Activated B cell treated with CpG ODN at 0.5 μM for 24 hours (primary cell): Measurements from ENCODE around the gene SKI. TPM values are rescaled to one million over a fixed set of nuclear protein-coding genes. Genes with fewer than 3 reads are reported as not detected.

Experiments
- ATAC-seq: fragments of 200-7000 bp; cut with Tn5 transposase; one replicate; pipeline ENCODE4 v1.10.0; 2021; ENCODE audit warnings: low read depth, mild to moderate bottlenecking, moderate library complexity
- CTCF ChIA-PET: fragments of 350-600 bp; sonication (Branson Sonifier 250); formaldehyde crosslinking; loops from one replicate; lab custom pipeline; 2021; ENCODE audit warnings: antibody characterized with exemption; lab: Charles Lee
- POLR2A ChIA-PET: fragments of 350-600 bp; sonication (Branson Sonifier 250); formaldehyde crosslinking; loops from one replicate; lab custom pipeline; 2021; ENCODE audit warnings: antibody characterized with exemption; lab: Charles Lee
- DNase-seq: peaks from one replicate; pipeline ENCODE4 v3.0.0; 2022
- H3K27ac Mint-ChIP-seq: one replicate; pipeline ENCODE4 v1.8.0; 2020; ENCODE audit warnings: mixed read lengths
- H3K27me3 Mint-ChIP-seq: one replicate; pipeline ENCODE4 v1.8.0; 2021; ENCODE audit warnings: mixed read lengths
- H3K36me3 Mint-ChIP-seq: one replicate; pipeline ENCODE4 v1.8.0; 2021; ENCODE audit warnings: low read depth, mixed read lengths
- H3K4me1 Mint-ChIP-seq: one replicate; pipeline ENCODE4 v1.8.0; 2021; ENCODE audit warnings: mixed read lengths
- H3K4me3 Mint-ChIP-seq: one replicate; pipeline ENCODE4 v1.8.0; 2020; ENCODE audit warnings: mild to moderate bottlenecking, mixed read lengths
- H3K9me3 Mint-ChIP-seq: one replicate; pipeline ENCODE4 v1.8.0; 2020; ENCODE audit warnings: mixed read lengths
- intact Hi-C: fragments of 100-400 bp; cut with micrococcal nuclease; formaldehyde crosslinking; loops from one replicate; pipeline ENCODE4 v1.15.1; 2024
- total RNA-seq: library from RNA; stranded (reverse); gene quantifications from 2 replicates; pipeline ENCODE4 v1.2.3, GENCODE V29; 2022
- TF ChIP-seq, protein P1 (sequence below): fragments of 200-600 bp; IDR thresholded peaks from one replicate; pipeline ENCODE4 v1.8.0; 2022; ENCODE audit warnings: antibody characterized with exemption, mild to moderate bottlenecking

SKI gene
- total RNA-seq, 1 donor from 2014 or later, result 37.6 TPM

DNA sequence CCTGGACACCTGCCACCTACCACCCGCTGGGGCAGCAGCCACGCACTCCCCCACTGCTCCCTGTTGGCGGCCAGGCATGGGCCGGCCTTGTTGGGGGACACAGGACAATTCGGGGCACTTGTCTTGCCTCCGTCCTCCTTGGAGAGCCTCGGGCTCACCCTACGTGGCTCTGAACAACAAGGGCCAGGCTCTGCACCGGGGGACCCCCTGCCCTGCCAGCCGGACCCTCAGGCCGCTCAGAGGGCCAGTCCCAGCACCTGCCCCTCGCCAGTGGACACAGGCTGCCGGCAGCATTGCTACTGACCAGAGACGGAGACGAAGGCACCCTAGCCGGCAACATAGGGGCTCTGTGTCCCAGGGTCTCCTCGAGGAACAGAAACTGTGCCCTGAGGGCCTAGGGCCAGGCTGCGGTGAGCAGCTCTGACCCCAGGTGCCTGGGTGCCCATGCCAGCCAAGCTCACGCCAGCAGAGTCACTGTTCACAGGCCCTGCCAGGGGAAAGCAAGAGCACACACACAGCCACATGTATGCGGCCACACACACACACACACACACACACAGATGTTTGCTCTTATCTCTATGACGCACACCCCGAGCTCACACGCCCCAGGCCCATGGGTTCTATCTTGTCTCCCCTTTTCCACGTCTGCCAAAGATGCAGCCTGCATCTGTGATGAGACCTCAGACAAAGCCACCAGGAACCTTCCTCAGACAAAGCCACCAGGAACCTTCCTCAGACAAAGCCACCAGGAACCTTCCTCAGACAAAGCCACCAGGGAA, 117.4 kb downstream of the SKI start:
- ATAC-seq (no peak), DNase-seq (no peak)
- intact Hi-C loops, result no loop called here
- ChIA-PET CTCF (no interaction called here), POLR2A (no interaction called here)
- Mint-ChIP-seq H3K9me3 (no peaks in the 10 kb centered on the region), H3K4me3 (no peak overlapping the region), H3K36me3 (no peaks in the 10 kb centered on the region), H3K27ac (no peak overlapping the region), H3K4me1 (no peaks in the 10 kb centered on the region), H3K27me3 (no peaks in the 10 kb centered on the region)
- TF ChIP-seq, protein P1, sequence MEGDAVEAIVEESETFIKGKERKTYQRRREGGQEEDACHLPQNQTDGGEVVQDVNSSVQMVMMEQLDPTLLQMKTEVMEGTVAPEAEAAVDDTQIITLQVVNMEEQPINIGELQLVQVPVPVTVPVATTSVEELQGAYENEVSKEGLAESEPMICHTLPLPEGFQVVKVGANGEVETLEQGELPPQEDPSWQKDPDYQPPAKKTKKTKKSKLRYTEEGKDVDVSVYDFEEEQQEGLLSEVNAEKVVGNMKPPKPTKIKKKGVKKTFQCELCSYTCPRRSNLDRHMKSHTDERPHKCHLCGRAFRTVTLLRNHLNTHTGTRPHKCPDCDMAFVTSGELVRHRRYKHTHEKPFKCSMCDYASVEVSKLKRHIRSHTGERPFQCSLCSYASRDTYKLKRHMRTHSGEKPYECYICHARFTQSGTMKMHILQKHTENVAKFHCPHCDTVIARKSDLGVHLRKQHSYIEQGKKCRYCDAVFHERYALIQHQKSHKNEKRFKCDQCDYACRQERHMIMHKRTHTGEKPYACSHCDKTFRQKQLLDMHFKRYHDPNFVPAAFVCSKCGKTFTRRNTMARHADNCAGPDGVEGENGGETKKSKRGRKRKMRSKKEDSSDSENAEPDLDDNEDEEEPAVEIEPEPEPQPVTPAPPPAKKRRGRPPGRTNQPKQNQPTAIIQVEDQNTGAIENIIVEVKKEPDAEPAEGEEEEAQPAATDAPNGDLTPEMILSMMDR, result no peak

- Mint-ChIP-seq H3K4me3 (no peak overlapping the region), H3K4me1 (no peaks in the 10 kb centered on the region), H3K27me3 (no peaks in the 10 kb centered on the region), H3K36me3 (no peaks in the 10 kb centered on the region), H3K9me3 (no peaks in the 10 kb centered on the region), H3K27ac (no peak overlapping the region)
- TF ChIP-seq, protein P1, result no peak
- ATAC-seq (no peak), DNase-seq (no peak)
- ChIA-PET CTCF (no interaction called here), POLR2A (interaction anchor here (0.6 kb wide), 1 partner anchor 13 kb away, joined by 4 read pairs; no protein-coding TSS in a partner anchor)
- intact Hi-C loops, result no loop called here
Observed at GRCh38 chr1:2346691-2347408, 118.7 kb downstream of the SKI start.

GRCh38 chr1:2347409-2347785, 119.3 kb downstream of the SKI start:
- Mint-ChIP-seq H3K4me3 (no peak overlapping the region), H3K36me3 (no peaks in the 10 kb centered on the region), H3K27ac (no peak overlapping the region), H3K4me1 (no peaks in the 10 kb centered on the region), H3K9me3 (no peaks in the 10 kb centered on the region), H3K27me3 (no peaks in the 10 kb centered on the region)
- ChIA-PET CTCF (no interaction called here), POLR2A (no interaction called here)
- intact Hi-C loops, result no loop called here
- no peak for DNase-seq
- TF ChIP-seq, protein P1, result no peak
- no peak for ATAC-seq

DNA sequence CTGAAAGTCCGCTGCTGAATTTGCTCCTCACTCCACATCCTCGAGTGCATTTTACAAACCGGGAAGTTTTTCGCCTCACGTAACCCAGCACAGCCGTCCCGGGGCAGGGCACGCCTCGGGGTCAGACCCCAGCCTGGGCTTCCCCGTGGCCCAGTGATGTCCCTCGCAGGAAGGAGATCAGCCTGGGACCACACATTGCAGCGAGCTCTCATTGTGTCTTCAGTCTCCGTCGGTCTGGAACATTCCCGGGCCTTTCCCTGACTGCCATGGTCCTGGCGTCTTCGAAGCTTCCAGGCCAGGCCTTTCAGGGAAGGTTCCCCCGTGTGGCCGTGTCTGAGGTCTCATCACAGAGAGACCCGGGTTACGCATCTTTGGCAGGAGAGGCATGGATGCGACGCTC, 119.8 kb downstream of the SKI start:
- DNase-seq, result no peak
- CTCF ChIA-PET, result no interaction called here

More for the DNA sequence above, 119.8 kb downstream of the SKI start:
- Mint-ChIP-seq H3K27me3 (no peaks in the 10 kb centered on the region), H3K9me3 (no peaks in the 10 kb centered on the region), H3K36me3 (no peaks in the 10 kb centered on the region), H3K4me3 (no peak overlapping the region), H3K4me1 (no peaks in the 10 kb centered on the region), H3K27ac (no peak overlapping the region)
- POLR2A ChIA-PET, result no interaction called here
- intact Hi-C loops, result no loop called here
- TF ChIP-seq, protein P1, result no peak
- no peak for ATAC-seq
